Muscle of back (tissue), 11 donors: ENCODE results near the gene EML4. TPM values are rescaled to one million over a fixed set of nuclear protein-coding genes. Genes with fewer than 3 reads are reported as not detected.

Source experiments
- DNase-seq, 3 donors: peaks; one replicate each; pipeline versions ENCODE4 v3.0.0 to v3.0.0-alpha.2; 2013
- polyA plus RNA-seq, 10 donors: library from polyadenylated mRNA; unstranded; fragments of 120-200 nt; gene quantifications; one replicate each; pipeline ENCODE4 v1.2.1, GENCODE V29; 2013; ENCODE audit not compliant: insufficient read length in 10 of 10

EML4 gene
- polyA plus RNA-seq, 10 donors, result 25.6 to 47.6 (median 37.2) TPM

DNA sequence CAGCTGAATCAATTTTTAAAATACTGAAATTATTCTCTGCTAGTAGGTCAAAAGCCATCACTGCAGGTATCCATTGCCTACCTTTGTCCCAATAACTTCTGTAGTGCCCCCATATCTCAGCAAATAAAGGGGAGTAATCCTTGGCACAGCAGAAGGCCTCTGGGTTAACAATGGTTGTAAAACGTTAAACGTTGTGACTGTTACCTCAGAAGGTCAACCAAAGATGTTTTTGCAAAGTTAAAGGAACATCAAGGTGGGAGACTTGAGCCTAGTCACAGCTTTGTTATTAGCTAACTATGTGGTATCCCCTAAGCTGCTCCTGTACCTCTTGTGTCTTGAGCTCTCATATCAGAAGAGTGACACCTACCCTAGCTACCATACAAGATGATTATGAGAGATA lies 131.4 kb downstream of the EML4 start:
- no peak for DNase-seq

DNA sequence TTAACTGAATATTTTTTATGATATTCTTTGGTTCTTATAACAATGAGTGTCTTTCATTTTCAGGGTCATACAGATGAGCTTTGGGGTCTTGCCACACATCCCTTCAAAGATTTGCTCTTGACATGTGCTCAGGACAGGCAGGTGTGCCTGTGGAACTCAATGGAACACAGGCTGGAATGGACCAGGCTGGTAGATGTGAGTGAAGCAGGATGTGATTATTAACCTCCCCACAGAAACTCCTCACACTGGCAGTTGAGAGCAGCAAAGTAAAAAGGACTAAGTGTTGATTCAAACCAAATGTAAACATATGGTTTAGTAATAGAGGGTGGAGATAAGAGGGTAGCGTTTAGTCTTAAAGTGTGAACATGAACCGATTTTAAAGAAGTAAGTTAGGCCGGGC lies 134.1 kb downstream of the EML4 start:
- no peak for DNase-seq

DNA sequence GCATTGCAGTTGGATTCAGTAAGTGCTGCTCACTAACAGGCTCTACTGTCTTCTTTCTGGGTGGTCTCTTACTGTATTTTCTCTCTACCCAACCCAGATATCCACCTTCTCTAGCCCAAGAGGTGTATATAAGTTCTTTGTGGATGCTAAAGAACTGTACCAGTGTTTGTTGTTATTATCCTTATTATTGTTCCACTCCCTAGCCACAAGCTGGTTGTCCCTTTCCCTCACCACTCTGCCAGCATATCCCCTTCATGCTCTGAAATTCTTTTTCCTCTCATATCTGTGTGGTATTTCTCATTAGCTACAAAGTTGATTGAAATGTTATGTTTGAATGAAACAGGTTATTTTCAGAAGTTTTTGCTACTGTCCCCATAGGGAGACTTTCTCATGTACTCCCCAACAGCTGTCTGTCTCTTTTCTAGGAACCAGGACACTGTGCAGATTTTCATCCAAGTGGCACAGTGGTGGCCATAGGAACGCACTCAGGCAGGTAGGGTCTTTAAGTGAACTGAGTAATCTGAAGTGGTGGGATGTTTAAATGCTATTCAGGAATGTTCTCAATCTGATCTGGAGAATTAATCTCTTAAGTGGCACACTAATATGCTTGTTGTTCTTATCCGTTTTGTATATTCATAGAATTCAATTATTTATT lies 135.0 kb downstream of the EML4 start:
- DNase-seq, result no peak

DNA sequence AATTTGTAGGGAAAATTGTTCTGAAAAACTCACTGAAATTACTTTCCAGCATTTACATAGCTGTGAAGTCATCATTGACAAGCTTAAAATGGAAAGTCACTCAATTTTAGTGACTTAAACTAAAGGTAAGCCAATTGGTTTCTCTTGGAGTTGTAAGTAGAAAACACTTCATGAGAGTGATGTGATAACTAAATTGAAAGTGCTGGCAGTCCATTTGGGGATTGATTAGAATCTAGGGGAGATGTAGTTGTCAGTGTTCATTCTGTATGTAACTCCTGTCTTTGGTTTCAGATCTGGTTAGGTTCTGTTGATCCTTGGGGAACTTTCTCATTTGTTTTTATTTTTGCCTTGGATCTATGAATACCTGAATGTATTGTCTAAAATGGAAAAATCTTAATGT lies 138.0 kb downstream of the EML4 start:
- DNase-seq, result no peak

DNA sequence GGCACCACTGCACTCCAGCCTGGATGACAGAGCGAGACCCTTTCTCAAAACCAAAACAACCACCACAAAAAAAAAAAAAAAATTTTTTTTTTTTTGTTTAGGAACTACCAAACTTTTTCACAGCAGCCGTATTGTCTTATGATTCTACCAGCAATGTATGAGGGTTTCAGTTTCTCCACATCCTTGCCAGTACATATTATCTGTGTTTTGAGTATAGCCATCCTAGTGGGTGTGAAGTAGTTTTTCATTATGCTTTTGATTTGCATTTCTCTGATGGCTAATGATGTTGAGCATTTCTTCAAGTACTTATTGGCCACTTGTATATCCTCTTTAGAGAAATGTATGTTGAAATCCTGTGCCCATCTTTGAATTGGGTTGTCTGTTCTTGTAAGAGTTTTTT lies 140.2 kb downstream of the EML4 start:
- DNase-seq, result no peak

DNA sequence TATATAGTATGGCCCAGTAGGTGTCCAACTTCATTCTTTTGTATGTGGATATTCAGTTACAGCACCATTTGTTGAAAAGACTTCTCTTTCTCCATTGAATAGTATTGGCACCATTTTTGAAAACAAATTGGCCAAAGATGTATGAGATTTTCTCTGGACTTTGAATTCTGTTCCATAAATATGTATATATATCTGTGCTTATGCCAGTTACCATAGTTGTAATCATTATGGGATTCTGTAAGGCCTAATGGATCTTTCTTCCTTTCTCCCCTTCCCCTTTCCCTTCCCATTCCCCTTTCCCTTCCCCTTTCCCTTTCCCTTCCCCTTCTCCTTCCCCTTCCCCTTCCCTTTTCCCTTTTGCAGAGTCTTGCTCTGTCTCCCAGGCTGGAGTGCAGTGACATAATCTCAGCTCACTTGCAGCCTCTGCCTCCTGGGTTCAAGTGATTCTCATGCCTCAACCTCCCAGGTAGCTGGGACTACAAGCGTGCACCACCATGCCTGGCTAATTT lies 140.9 kb downstream of the EML4 start:
- no peak for DNase-seq

DNA sequence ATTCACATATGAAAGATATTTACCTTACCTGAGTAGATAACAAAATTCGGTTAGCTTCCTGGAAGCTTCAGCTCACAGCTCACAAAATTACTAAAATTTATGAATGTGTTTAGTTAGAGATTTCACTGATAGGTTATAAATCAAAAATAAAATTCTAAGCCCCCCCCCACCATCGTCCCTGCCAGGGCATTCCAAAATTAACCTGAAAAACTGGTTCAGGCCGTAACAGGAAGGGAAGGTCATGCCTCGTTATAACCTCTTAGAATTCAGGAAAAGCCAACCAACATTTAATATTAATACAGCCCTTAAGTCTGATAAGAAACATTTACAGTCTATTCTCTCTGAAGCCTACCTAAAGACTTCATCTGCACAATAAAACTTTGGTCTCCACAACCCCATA lies 143.0 kb downstream of the EML4 start:
- no peak for DNase-seq

DNA sequence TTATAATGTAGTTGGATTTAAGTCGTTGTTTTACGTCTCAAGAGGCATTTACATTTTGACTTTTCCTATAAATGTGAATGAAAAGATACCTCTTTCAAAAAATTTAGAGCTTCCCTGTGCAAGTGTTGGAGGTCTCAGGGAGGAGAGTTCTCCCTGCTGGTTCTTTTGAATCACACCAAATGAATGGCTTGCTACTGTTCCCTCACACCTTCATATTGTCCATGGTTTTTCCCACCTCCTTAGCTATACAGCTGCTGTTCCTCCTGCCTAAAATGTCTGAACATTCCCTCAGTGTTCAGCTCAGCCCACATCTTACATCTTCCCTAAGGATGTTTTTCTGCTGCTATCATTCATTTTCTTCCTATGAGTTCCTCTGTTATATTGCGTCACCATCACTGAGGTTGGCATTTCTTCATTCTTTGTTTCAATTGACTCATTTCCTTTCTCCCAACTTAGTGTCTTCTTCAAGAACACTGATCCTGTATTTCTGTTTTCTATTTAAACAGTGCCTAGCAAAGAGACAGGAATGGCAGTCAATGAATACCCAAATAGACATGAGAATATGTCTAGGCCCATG lies 145.8 kb downstream of the EML4 start:
- peak in 1 of 3 donors; percentile 81 for DNase-seq

DNA sequence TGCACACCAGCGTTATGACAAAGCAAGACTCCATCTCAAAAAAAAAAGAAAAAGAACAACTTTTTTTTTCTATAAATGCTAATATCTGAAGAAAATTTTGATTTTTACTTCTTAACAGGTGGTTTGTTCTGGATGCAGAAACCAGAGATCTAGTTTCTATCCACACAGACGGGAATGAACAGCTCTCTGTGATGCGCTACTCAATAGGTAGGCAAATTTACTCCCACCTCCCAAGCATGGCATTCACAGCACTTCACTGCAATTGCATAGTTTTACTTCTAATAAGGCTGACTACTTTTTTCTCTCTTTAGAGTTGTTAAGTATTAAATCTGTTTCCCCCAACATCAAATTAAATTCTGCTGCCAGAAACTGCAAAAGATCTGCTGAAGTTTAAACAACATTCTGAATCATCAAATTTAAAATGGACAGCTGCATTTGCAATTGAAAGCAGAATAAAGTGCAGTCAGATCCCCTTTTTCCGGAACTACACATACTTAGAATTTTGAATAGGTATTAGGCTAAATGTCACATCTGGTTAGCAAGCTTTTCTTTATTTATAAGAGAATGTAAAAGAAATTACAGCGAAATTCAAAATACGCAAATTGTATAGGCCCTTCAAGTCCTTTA lies 146.8 kb downstream of the EML4 start:
- no peak for DNase-seq

DNA sequence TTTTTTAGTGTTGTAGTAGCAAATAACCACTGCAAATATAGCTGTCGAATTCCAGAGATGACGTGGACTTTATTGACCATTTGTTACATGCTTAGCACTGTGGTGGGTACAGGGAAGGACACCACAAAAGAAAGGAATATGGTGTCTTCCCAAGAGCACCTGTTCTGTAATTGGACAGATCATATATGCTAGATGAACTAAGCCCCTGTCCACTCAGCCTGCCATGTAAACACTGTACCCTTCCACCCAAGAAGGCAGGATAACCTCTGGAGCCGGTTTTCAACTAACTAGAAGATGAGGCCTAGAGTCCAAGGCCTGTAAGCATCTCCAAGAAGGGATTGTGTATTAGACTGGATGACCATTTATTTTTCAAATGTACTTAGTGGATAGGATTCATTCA lies 147.8 kb downstream of the EML4 start:
- no peak for DNase-seq

DNA sequence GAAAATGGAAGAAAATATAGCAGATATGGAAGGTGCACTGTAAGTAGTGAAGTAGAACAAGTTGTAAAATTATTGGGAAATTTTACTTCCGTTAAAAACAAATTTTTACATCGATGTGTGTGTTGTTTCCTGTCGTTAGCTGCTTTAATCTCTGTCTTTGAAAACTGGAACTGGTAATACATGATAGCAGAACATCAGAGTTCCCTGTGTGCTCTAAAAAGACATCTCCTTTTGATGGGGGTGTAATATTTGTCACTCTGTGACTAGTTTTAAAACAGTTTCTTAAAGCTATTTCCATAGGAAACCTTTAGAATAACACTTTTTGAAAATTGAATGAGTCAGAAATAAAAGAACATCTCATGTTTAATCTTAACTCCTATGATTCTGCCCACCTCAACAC lies 148.3 kb downstream of the EML4 start:
- no peak for DNase-seq

DNA sequence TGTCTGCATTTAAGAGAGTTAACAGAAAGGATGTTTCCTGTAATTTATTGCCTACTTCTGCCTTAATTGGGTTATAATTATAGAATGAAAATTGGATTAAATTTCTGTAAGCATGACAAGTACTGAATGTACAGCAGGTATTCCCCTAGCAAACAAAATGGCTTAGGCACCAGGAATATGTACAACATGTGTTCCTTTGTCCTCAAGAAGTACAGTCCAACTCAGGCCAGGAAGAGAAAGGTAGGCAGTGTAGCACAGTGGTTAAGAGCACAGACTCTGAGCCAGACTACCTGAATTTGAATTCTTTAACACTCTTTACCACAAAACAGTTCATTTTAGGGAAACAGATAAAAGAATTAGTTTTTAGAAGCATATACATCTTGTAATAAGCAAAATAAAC lies 148.8 kb downstream of the EML4 start:
- no peak for DNase-seq

DNA sequence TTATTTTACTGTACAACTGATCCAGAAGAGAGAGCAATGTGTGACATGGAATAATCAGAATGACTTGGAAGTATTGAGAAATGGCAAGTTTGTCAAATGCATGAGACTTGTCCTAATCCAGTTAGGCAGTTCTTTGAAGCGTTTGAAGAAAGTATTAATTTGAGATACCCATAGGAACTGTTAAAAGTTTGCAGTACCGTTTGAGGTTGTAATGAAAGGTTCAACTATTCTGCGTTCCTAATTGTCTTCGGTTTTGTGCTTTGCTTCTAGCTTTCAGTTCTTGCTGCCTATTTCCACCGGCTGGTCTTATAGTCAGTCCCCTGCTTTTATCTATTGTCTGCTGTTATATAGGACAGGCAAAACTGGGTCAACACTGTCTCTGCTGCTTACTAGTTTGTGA lies 150.1 kb downstream of the EML4 start:
- DNase-seq, result no peak

DNA sequence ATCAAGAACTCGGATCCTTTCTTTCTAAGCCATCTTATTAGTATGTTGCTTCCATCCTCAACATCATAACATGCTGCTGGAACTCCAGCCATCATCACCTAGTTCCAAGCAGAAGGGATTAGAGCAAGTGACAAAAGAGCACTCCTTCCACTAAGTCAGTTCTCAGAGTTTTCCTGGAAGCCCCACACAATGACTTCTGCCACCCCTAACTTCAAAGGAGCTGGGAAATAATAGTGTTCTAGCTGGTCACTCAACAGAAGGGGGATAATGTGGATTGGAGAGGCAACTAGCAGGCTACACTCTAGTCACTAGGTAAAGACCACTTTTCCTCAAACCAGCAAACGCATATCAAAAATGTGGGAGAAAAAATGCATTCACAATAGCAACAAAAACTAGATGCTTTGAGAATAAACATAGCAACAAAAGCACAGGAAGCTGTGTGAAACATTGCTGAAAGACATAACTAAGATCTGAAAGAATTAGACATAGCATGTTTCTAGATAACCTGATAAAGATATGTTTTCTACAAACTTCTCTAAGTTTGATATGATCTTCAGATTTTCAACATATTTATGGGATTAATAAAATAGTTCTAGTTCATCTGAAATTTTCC lies 152.4 kb downstream of the EML4 start:
- DNase-seq, result no peak

DNA sequence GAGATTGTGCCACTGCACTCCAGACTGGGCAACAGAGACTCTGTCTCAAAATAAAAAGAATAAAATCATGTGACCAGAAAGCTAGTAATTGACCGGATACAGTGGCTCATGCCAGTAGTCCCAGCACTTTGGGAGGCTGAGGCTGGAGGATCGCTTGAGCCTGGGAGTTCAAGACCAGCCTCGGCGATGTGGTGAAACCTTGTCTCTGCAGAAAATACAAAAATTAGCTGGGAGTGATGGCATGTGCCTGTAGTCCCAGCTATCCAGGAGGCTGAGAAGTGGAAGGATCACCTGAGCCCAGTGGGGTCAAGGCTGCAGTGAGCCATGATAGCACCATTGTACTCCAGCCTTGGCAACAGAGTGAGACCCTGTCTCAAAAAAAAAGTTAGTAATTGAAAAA lies 155.1 kb downstream of the EML4 start:
- DNase-seq, result no peak

DNA sequence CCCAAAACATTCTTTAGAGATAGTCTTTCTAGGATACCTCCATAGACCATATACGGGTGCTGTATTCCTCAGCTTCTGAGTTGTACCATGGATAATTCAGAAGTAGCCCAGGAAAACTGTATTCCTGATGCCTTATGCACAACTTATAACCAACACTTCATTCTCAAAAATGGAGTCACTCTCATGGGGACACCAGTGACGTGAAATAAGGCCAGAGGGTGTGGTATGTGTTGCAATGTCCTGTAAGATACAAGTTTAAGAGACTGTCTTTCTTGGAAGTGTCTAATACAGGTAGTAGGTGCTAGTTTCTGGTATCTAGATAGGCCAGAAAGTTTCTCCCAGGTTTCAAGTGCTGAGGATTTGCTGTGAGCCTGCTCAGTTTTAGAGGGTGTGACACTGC lies 155.8 kb downstream of the EML4 start:
- no peak for DNase-seq

DNA sequence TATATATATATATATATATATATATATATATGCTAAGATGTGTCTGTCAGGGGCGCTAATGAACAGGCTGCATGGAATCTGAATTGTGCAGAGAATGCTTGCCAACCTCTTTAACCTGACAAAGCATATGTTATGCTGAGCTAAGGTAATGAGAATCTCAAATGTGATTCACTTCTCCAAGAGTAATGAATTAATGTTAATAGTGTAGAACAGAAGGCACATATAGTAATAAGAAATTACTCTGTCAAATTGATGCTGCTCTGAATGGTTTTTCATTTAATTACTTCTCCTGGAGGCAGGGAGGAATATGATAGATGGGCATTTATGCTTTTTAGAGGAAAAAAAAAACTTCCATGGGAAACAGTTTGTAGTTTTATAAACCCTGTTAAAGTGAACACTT lies 156.5 kb downstream of the EML4 start:
- no peak for DNase-seq

DNA sequence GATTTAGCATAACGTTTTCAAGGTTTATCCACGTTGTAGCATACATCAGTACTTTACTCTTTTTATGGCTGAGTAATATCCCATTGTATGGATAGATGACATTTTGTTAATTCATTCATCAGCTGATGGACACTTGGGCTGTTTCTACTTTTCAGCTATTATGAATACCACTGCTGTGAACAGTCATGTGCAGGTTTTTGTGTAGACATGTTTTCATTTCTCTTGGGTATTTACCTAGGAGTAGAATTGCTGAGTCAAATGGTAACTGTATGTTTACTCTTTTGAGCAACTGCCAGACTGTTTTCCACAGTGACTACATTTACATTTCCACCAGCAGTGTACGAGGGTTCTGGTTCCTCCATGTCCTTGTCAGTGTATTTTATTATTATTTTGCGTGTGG lies 158.0 kb downstream of the EML4 start:
- DNase-seq, result no peak

DNA sequence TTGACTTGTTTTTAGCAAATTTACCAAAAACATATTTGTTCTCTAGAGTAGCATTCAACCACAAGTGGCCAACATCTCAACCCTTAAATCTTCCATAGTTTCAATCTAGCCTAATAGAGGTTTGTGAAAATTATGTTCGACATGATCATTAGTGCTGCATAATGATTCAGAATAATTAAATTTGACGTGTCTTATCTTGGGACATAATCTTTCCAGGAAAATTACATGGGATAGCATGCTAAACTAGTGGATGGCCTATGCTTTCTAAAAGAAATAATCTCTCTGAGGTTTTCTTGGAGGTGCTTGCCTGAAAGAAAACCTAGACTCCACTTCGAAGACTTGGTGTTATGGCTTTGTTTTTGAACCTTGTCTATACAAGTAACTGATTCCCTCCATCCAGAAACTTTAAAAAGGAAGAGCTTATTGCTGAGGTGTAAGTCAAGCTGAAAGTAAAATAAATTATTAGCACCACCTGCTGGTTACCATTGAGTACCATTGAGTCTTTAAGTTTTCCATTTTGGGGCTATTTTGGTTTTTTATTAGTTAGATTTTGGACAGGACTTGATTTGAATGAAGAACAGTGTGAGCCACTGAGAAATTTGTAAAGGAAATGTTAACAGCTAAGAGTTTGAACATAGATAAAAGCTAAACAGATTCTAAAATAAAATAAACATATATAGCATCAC lies 159.1 kb downstream of the EML4 start:
- peak; percentile 11 to 48 (median 15) for DNase-seq

DNA sequence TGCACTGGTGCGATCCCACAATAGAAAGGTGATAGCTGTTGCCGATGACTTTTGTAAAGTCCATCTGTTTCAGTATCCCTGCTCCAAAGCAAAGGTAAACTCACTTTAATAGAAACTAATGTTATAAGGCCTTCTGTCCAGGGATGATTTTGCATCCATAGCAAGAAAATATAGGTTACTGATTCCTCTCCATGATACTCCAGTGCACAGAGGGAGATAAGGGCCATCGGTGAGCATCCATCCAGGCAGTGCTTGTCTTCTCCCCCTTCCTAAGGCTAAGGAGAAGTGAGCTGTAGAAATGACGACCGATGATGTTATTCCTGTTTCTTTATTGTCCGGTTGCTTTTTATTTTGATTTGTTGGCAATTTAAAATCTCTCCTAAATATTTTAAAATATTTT lies 159.8 kb downstream of the EML4 start:
- no peak for DNase-seq

DNA sequence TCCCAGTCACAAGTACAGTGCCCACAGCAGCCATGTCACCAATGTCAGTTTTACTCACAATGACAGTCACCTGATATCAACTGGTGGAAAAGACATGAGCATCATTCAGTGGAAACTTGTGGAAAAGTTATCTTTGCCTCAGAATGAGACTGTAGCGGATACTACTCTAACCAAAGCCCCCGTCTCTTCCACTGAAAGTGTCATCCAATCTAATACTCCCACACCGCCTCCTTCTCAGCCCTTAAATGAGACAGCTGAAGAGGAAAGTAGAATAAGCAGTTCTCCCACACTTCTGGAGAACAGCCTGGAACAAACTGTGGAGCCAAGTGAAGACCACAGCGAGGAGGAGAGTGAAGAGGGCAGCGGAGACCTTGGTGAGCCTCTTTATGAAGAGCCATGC lies 160.6 kb downstream of the EML4 start:
- no peak for DNase-seq

DNA sequence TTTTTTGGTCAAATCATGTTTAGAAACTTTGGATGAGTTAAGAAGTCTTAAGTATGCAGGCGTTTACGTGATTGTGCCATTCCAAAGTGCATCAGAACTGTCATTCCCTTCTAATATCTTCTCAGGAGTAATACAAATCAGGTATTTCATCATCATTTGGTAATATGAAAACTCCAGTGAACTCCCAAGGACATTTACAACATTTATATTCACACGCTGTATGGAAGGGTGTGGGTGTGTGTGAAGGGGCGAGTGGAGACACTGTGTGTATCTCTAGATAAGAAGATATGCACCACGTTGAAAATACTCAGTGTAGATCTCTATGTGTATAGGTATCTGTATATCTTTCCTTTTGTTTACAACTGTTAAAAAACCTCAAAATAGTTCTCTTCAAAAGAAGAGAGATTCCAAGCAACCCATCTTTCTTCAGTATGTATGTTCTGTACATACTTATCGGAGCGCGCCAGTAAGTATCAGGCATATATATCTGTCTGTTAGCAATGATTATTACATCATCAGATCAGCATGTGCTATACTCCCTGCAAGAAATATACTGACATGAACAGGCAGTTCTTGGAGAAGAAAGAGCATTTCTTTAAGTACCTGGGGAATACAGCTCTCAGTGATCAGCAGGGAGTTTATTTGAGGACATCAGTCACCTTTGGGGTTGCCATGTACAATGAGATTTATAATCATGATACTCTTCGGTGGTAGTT lies 162.6 kb downstream of the EML4 start:
- DNase-seq, result no peak
